Hindlimb muscle (tissue), 1 donor: Measurements from ENCODE around the gene FAM117A. TPM values are rescaled to one million over a fixed set of nuclear protein-coding genes. Genes with fewer than 3 reads are reported as not detected.
"Not testable (repeated sequence)": the region's sequence is repeated elsewhere in the genome, so short reads cannot be mapped to it uniquely, and the experiment has no call there.

Experiments used
- DNase-seq: peaks from one replicate; pipeline ENCODE4 v3.0.0-alpha.2; 2013
- polyA plus RNA-seq: library from polyadenylated mRNA; unstranded; fragments of 120-200 nt; gene quantifications from one replicate; pipeline ENCODE4 v1.2.1, GENCODE V29; 2013; ENCODE audit not compliant: insufficient read length

FAM117A gene
- polyA plus RNA-seq, 1 donor, result 21.0 TPM

DNA sequence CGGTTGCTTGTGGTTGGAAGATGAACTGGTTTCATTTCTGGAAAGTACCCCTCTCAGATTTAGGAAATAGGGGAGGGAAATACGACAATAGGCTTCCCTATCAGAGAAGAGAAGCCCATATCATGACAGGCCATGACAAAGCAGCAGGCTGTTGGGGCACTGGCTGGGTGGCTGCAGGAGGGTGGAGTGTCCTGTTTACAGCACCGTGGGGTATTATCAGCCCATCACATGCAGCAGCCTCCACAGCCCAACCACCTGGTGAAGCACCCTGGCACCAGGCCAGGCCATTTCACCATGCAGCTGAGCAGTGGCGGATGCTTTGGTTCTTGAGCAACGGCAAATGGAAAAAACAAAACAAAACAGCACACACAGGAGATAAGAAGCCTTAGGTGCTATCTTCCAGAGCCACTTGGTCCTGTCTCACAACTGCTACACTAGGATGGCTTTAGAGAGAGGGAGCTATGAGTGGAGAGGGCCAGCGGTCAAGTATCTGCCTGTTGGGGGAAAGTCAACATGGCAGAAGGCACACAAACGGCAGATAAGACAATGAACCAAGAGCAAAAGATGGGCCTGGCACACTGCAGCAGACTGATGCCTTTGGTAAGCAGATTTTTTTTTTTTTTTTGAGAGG lies 24.2 kb downstream of the FAM117A start:
- no peak for DNase-seq

DNA sequence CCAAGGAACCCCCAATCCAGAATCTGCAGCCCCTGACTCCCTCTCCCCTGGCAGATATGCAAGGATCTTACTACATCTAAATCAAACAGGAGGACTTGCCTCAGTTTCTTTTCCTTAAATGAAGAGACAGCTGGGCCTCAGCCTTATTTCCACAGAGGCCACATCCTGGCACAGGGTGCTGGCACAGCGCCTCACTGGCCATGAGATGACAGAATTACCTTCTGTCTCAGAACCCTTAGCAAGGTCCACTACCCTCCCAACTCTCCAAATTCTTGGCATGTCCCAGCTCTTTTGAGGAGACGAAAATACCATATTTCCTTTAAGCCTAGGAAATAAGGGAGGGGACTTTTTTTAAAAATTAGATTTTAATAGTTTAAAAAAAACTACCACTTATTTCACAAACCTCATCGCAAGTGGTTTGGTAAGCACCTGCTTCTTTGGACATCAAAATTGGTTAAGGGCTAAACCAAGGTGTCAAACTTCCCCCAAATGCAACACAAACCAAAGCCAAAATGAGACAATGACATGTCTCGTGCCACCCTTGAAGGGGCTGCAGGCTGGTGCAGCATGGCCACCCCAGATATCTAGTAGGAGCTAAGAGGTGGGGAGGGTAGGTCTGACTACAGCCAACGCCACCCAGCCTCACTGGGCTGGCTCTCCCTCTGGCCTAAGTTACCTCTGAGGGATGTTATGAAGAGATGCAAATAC lies 25.3 kb downstream of the FAM117A start:
- DNase-seq, result no peak

DNA sequence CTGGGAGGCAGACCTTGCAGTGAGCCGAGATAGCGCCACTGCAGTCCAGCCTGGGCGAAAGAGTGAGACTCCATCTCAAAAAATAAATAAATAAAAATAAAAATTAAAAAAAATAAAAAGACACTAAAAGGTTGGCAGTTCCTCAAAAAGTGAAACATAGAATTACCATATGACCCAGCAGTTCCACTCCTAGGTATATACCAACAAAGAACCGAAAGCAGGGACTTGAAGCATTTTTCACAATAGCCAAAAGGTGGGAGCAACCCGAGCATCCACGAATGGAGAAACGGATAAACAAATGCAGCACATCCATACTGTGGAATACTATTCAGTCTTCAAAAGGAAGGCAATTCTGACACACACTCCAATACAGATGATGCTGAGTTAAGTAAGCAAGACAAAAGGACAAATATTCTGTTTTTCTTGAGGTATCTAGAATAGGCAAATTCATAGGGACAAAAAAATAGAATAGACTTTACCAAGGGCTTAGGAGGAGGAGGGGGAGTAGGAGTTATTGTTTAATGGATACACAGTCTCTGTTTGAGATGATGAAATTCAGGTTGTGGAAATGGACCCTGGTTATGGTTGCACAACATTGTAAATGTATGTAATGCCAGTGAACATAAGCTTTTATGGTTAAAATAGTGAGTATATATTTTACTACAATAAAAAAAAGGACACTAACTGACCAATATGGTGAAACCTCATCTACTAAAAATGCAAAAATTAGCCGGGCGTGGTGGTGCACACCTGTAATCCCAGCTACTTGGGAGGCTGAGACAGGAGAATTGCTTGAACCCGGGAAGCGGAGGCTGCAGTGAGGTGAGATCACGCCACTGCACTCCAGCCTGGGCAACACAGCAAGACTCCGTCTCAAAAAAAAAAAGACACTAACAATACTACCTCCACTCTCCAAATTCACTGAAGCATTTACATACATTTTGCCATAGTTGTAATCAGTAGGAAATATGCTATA lies 29.1 kb downstream of the FAM117A start:
- DNase-seq, result no peak

DNA sequence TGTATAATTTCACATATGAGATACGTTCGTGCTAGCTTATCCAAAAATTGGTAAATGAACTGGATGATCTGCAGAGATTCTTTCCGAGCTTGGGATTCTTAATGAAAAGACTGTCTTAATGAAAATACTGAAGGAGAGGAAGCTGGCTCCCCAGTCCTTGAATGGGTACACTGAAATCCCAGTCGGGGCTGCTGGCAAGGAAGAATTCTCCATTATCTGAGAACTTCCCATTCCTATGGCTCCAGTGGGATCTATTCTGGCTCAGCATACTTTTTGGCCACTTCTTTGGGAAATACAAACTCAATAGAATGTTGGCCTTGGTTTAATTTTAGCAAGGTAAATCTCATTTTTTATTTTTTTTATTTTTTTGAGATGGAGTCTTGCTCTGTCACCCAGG lies 32.5 kb downstream of the FAM117A start:
- no peak for DNase-seq

- no peak for DNase-seq
Measured at GRCh38 chr17:49730785-49731434, 33.0 kb downstream of the FAM117A start.

- peak; percentile 88 for DNase-seq
Measured at GRCh38 chr17:49730078-49730784, 33.7 kb downstream of the FAM117A start.

DNA sequence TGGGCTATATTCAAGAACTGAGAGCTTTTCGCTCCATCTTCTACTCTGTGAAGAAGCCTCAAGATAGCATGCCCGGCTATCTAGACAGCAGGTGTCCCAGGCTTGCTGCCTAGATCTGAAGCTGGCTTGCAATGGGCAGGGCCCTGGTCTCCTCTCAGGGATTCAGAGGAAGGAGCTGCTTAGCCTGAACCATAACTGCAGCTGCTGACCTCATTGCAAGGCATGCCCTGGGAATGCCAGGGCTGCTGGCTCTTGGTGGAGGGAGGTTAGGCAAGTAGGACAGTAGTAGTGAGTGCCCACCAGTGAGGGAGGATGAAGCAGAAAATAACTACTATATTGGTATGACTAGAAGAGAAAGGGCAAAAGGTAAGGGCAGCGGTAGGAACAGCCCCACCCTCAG lies 34.9 kb downstream of the FAM117A start:
- DNase-seq, result no peak

GRCh38 chr17:49728425-49728824 lies 35.5 kb downstream of the FAM117A start:
- DNase-seq, result no peak

DNA sequence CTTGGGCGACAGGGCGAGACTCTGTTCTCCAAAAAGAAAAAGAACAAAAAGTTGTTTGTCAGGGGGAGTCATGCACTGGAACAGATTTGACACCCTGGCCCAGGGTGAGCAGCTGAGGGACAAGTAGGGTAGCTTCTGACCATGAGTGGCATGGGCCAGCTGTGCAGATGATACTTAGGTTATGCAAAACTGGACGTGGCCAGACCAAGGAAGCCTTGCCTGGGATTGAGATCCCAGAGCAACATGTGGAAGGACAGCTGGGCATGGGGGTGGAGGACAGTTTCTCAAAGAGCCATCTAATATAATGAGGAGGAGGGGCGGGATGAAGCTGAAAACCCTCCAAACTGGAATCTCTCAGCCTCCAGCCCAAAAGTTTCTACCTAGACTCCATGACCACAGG lies 36.6 kb downstream of the FAM117A start:
- peak; percentile 54 for DNase-seq

GRCh38 chr17:49725452-49726130 lies 38.3 kb downstream of the FAM117A start:
- no peak for DNase-seq

DNA sequence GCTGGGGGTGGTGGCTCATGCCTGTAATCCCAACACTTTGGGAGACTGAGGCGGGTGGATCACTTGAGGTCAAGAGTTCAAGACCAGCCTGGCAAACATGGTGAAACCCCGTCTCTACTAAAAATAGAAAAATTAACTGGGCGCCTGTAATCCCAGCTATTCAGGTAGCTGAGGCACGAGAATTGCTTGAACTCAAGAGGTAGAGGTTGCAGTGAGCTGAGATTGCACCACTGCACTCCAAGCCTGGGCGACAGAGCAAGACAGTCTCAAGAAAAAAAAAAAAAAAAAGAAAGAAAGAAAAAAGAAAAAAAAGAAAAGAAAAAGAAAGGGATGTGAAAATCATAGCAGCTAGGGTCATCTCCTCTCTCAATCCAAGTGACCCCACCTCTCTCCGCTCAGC lies 39.4 kb downstream of the FAM117A start:
- not testable (repeated sequence) for DNase-seq

- DNase-seq, result peak; percentile 78
Measured at GRCh38 chr17:49723423-49723822, 40.5 kb downstream of the FAM117A start.

DNA sequence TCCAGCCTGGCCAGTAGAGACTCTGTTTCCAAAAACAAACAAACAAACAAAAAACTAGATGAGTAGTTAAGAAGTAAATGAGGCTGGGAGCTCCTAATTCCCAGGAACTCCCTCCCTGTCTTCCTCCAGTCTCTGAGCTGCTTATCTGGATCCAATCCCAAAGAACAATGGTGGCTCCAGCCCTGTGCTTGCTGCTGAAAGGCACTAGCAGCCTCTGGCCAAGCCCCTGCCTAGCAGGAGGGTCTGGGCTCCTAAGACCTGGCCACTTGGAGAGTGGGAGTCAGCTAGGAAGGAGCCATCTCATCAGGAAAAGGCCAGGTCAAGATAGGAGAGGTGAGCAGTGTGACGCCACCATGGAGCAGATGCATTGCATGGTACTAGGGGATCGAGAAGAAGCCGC lies 41.9 kb downstream of the FAM117A start:
- no peak for DNase-seq

GRCh38 chr17:49717371-49717861 lies 46.5 kb downstream of the FAM117A start:
- no peak for DNase-seq

DNA sequence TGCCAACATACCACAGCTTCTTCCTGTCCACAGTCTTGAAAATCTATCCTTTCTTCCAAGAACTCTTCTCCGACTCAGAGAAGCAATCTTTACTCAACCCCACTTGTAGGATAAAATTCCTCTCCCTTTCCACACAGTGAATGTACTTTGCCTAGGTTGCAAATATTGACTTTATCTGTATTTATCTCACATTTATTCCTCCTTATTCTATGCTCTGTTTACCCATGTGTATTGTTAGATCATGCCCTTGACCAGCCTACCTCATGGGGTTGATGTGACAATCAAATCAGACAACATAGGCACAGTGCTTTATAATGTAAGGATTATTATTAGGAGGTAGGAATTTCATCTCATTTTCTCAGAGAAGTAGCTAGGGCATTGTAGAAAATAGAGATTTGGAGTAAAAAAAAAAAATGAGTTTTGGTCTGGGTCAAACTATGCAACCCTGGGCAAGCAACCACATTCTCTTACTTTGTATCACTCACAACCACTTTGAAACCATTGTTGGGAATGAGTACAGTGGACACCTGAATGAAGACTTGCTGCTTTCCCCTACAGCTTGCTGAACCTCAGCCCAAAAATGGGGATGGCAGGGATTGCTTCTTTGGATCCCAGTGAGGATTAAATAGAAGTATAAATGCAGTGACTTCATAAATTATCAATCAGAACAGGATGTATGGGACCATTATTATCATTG lies 47.1 kb downstream of the FAM117A start:
- no peak for DNase-seq

DNA sequence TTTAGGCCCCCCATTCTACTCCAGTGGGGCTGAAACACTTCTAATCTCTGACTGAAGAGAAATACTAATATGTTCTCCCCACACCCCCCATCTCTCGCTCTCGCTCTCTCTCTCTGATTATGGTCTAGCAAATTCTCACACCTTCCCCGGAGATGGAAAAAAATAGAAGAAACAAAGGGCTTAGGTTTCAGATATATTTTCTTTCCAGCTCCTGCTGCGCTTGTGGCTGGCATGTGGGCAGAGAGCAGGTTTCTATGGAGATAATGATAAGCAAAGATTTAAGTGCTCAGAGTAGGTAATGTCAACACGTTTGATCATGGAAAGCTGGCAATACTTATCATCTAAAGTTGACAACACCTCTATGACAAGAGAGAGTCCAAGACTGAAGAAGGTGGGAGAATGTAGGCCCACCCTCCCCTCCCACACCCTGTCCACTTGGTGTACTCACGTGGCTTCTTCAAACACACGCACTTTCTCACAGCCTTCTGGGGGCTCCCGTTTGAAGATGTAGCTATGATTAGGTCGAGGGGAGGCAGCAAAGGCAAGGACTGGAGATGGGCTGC lies 48.1 kb downstream of the FAM117A start:
- DNase-seq, result no peak

GRCh38 chr17:49715216-49715615 lies 48.7 kb downstream of the FAM117A start:
- no peak for DNase-seq

DNA sequence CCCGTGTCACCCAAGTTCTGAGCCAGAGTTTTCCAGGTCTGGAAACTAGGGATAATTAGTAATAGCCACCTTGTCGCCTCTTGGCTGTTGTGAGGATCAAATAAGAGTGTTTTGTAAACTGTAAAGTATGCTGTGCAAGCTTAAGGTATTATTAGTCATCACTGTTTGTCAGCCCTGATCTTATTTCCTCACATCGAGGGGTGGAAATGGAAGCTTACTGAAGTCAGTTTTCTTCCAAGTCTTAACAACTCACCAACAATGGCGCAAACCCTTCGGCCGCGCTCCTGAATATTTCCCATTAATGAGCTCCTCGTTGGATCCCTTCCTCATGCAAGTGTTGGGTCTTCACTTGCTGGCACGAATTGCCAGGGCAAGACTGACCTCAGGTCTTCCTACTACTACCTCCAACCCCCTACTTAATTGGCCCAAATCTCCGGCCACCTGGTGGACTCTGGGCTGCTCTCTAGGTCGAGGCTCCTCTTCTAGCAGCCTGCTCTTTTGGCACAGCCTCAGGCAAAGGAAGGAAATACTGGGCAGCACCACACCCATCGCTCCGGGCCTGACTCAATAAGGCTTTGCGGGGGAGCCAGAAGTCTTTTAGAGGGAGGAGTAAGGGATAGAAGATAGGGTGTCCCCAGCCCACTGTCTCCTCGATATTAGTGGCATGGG lies 55.3 kb downstream of the FAM117A start:
- DNase-seq, result no peak
